Hematopoietic multipotent progenitor cell treated with erythropoietin and hydrocortisone succinate and interleukin-3 and kit ligand, for 15 days (in vitro differentiated cells): ENCODE results near the gene GRIA2.

Experiments
- DNase-seq: peaks from one replicate; pipeline ENCODE4 v3.0.0-alpha.2; 2015; ENCODE audit warnings: low spot score

GRIA2 gene

DNA sequence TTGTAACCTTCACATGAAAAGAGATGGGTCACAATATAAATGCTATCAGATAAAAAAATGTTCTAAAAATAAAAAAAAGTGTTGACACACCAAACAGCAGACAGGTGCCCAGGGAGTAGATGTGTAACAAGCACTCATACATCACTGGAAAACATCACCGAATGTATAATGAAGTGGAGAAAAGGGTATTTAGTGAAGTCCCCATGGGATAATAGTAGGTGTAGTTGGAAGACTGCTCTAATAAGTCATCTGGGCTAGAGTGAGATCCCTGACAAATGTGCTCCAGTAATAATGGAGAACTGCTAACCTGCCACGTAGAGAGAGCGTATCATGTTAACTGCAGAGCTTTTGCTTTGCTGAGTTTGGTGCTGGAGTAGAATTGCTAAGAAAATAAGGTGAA, 152.0 kb downstream of the GRIA2 start:
- DNase-seq, result no peak

DNA sequence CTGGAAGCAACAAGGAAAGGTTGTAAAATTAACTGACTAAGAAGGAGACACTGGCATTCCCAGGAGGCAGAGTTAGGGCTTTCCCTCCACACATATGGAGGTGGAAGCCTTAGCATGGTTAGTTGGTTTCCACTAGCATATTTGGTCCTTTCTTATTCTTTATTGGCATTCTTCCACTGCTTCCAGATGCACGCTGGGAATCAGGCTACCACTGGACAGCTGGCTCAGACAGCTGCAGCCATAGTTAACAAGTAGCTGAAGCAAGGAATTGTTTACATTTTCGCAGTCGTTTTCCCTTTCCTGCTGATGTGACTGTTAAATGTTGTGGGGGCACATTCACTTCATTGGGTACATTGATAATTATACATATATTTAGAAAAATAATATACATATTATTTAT, 169.2 kb downstream of the GRIA2 start:
- DNase-seq, result no peak

- DNase-seq, result no peak
Observed at GRCh38 chr4:157405070-157405469, 184.5 kb downstream of the GRIA2 start.
